Progenitor cell of endocrine pancreas (in vitro differentiated cells): ENCODE data around the gene TRPC3. TPM values are rescaled to one million over a fixed set of nuclear protein-coding genes. Genes with fewer than 3 reads are reported as not detected.

ENCODE experiments used
- DNase-seq: peaks from one replicate; pipeline ENCODE4 v3.0.0; 2021; ENCODE audit warnings: low spot score; ENCODE audit not compliant: unreplicated experiment
- H3K27ac Mint-ChIP-seq: 2 replicates; pipeline ENCODE4 v1.8.0; 2021; ENCODE audit warnings: mild to moderate bottlenecking, moderate library complexity, mixed read lengths
- H3K27me3 Mint-ChIP-seq: 2 replicates; pipeline ENCODE4 v1.8.0; 2021; ENCODE audit warnings: mixed read lengths
- H3K36me3 Mint-ChIP-seq: 2 replicates; pipeline ENCODE4 v1.8.0; 2022; ENCODE audit warnings: mixed read lengths; ENCODE audit not compliant: insufficient read depth
- H3K4me1 Mint-ChIP-seq: 2 replicates; pipeline ENCODE4 v1.8.0; 2021; ENCODE audit warnings: low read depth, mixed read lengths
- H3K4me3 Mint-ChIP-seq: 2 replicates; pipeline ENCODE4 v1.8.0; 2021; ENCODE audit warnings: low read depth, mild to moderate bottlenecking, moderate library complexity, mixed read lengths
- H3K9me3 Mint-ChIP-seq: 2 replicates; pipeline ENCODE4 v1.8.0; 2021; ENCODE audit warnings: low read depth, mixed read lengths
- CTCF ChIP-seq: fragments of 200-600 bp; sonication (generic); IDR thresholded peaks from one replicate; pipeline ENCODE4 v1.5.0; 2021; ENCODE audit warnings: antibody characterized with exemption, mild to moderate bottlenecking; ENCODE audit not compliant: unreplicated experiment
- total RNA-seq: library from RNA; stranded (reverse); gene quantifications from 2 replicates; pipeline ENCODE4 v1.2.1, GENCODE V29; 2021

Gene TRPC3
- total RNA-seq, 1 donor from 2014 or later, result 0.84 TPM

GRCh38 chr4:121960818-121961217 is 9.0 kb upstream of the TRPC3 start:
- H3K36me3 Mint-ChIP-seq, result no peaks in the 10 kb centered on the region
- peaks cover 7% of the 10 kb centered on the region for H3K9me3 Mint-ChIP-seq
- no peaks in the 10 kb centered on the region for H3K4me1 Mint-ChIP-seq
- no peak overlapping the region for H3K4me3 Mint-ChIP-seq
- H3K27me3 Mint-ChIP-seq, result peaks cover 12% of the 10 kb centered on the region
- no peak for DNase-seq
- H3K27ac Mint-ChIP-seq, result no peak overlapping the region
- TF ChIP-seq CTCF, result no peak

- H3K9me3 Mint-ChIP-seq, result no peaks in the 10 kb centered on the region
- H3K27ac Mint-ChIP-seq, result no peak overlapping the region
- no peak for DNase-seq
- H3K36me3 Mint-ChIP-seq, result no peaks in the 10 kb centered on the region
- no peaks in the 10 kb centered on the region for H3K4me1 Mint-ChIP-seq
- no peak for TF ChIP-seq CTCF
- peaks cover 25% of the 10 kb centered on the region for H3K27me3 Mint-ChIP-seq
- no peak overlapping the region for H3K4me3 Mint-ChIP-seq
Measured at GRCh38 chr4:121958777-121959176, 6.9 kb upstream of the TRPC3 start.

- TF ChIP-seq CTCF, result no peak
- Mint-ChIP-seq H3K27ac (no peak overlapping the region), H3K4me1 (peaks cover under 1% of the 10 kb centered on the region), H3K4me3 (no peak overlapping the region), H3K27me3 (peaks cover 35% of the 10 kb centered on the region), H3K36me3 (no peaks in the 10 kb centered on the region), H3K9me3 (no peaks in the 10 kb centered on the region)
- DNase-seq, result no peak
Measured at GRCh38 chr4:121957266-121957665, 5.4 kb upstream of the TRPC3 start.

GRCh38 chr4:121953860-121954259 is 2.0 kb upstream of the TRPC3 start:
- H3K27me3 Mint-ChIP-seq, result peaks cover 59% of the 10 kb centered on the region
- no peak for DNase-seq
- H3K4me3 Mint-ChIP-seq, result no peak overlapping the region
- H3K36me3 Mint-ChIP-seq, result no peaks in the 10 kb centered on the region
- peaks cover 5% of the 10 kb centered on the region for H3K4me1 Mint-ChIP-seq
- no peak overlapping the region for H3K27ac Mint-ChIP-seq
- H3K9me3 Mint-ChIP-seq, result no peaks in the 10 kb centered on the region
- no peak for TF ChIP-seq CTCF

- no peaks in the 10 kb centered on the region for H3K9me3 Mint-ChIP-seq
- no peak for DNase-seq
- H3K4me3 Mint-ChIP-seq, result peak overlapping the region; percentile 37
- no peak overlapping the region for H3K27ac Mint-ChIP-seq
- H3K27me3 Mint-ChIP-seq, result peaks cover 74% of the 10 kb centered on the region
- no peaks in the 10 kb centered on the region for H3K36me3 Mint-ChIP-seq
- no peak for TF ChIP-seq CTCF
- peaks cover 5% of the 10 kb centered on the region for H3K4me1 Mint-ChIP-seq
Measured at GRCh38 chr4:121952290-121952689, 430 bp upstream of the TRPC3 start.
